Liver (tissue), 2 donors: ENCODE measurements around the gene HOXB3.

Experiments used
- TF ChIP-seq, protein P1 (sequence below): IDR thresholded peaks from 2 replicates; pipeline ENCODE4 v1.6.1; 2016; ENCODE audit warnings: antibody characterized with exemption, mild to moderate bottlenecking
- TF ChIP-seq, protein P2 (sequence below): fragments of 150-350 bp; IDR thresholded peaks from 2 replicates; pipeline ENCODE4 v1.5.1; 2017; ENCODE audit warnings: improper control_type of control experiment, low read depth, low read length; ENCODE audit not compliant: missing input control
- donor health status: healthy.

DNA sequence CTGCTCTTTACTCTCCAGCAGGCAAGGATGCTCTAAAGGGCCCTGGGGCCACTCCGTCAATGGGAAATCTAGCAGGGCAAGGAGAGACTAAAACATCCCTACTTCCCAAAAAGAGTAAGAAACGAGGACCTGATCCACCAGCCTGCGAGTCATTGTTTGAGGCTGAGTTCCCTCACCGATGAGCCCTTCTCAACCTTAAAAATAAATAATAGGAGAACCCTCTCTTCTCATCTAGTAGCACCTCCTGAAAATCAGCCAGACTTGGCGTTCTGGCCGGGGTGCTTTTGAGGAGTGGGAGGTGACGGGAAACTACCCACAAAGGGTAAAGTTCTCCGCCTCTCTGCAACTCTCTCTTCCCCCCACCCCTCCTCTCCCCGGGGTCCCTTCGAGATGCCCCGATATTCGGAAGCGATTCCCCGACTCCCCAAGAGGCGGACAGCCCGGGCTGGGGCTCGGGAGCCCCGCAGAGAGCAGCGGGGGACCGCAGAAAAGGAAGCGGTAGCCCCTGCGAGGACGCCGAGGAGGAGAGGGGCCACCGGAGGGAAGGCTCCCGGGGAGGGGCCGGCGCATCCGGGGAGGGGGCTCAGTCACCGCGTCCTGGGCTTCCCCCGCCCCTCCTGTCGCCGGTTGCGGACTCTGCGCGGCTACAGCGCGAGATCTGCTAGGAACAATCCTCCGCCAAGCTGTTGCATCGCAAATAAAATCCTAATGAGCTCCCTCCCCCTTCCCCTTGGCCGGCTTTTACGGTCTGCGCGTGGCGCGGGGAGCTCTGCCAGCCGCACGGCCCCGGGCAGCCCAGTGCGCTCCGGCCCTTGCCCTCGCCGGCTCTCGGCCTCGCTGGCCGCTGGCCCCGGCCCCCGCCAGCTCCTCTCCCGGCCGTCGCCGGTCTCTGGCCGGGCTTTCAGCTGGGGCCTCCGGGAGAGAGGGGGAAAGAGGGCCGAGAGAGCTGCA is 34.8 kb upstream of the HOXB3 start:
- TF ChIP-seq, protein P1, sequence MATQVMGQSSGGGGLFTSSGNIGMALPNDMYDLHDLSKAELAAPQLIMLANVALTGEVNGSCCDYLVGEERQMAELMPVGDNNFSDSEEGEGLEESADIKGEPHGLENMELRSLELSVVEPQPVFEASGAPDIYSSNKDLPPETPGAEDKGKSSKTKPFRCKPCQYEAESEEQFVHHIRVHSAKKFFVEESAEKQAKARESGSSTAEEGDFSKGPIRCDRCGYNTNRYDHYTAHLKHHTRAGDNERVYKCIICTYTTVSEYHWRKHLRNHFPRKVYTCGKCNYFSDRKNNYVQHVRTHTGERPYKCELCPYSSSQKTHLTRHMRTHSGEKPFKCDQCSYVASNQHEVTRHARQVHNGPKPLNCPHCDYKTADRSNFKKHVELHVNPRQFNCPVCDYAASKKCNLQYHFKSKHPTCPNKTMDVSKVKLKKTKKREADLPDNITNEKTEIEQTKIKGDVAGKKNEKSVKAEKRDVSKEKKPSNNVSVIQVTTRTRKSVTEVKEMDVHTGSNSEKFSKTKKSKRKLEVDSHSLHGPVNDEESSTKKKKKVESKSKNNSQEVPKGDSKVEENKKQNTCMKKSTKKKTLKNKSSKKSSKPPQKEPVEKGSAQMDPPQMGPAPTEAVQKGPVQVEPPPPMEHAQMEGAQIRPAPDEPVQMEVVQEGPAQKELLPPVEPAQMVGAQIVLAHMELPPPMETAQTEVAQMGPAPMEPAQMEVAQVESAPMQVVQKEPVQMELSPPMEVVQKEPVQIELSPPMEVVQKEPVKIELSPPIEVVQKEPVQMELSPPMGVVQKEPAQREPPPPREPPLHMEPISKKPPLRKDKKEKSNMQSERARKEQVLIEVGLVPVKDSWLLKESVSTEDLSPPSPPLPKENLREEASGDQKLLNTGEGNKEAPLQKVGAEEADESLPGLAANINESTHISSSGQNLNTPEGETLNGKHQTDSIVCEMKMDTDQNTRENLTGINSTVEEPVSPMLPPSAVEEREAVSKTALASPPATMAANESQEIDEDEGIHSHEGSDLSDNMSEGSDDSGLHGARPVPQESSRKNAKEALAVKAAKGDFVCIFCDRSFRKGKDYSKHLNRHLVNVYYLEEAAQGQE, result no peak
- TF ChIP-seq, protein P2, sequence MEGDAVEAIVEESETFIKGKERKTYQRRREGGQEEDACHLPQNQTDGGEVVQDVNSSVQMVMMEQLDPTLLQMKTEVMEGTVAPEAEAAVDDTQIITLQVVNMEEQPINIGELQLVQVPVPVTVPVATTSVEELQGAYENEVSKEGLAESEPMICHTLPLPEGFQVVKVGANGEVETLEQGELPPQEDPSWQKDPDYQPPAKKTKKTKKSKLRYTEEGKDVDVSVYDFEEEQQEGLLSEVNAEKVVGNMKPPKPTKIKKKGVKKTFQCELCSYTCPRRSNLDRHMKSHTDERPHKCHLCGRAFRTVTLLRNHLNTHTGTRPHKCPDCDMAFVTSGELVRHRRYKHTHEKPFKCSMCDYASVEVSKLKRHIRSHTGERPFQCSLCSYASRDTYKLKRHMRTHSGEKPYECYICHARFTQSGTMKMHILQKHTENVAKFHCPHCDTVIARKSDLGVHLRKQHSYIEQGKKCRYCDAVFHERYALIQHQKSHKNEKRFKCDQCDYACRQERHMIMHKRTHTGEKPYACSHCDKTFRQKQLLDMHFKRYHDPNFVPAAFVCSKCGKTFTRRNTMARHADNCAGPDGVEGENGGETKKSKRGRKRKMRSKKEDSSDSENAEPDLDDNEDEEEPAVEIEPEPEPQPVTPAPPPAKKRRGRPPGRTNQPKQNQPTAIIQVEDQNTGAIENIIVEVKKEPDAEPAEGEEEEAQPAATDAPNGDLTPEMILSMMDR, result no peak
